ENCODE results near the gene SERINC1. TPM values are rescaled to one million over a fixed set of nuclear protein-coding genes. Genes with fewer than 3 reads are reported as not detected.
"Not testable (repeated sequence)": the region's sequence is repeated elsewhere in the genome, so short reads cannot be mapped to it uniquely, and the experiment has no call there.

Gene SERINC1
- total RNA-seq, result 314 and 392 TPM in 2 replicates

DNA sequence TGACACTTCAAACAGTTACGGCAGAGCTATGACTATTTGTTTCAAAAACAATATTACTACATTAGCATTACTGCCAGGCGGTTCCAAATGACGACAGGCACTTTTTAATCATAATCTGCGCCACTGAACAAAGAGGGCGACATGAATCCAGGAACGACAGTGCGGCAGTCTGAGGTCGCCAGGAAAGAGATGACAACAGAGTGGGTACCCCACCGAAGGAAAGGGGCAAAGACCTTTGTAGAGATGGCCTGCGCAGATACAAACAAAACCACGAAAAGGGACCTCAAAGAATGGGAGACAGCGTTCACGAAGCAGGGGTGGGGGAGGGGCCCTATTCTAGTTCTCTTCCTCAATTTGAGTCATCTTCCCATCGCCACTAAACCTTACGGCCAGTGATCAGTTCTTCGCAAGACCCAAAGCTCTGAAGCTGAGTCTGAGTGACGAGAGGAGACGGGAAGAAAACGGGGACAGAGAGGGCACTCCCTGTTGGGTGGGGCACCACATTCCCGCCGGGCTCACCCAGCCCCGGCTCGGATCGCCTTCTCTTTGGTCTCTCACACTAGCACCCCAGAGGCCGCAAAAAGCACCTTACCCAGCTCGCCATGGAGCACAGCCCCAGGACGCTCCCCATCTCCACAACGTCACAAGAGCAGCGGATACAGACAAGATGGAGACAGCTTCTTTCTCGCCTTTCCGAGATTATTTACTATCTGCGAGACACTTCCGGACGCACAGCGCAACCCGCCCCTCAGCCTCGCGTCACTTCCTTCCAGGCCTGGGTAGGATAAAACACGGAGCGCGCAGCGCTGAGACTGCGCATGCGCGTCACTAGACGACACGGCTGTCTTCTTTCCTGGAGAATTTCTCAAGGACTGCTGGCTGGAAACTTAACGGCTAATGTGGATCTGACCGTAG lies at the start of gene SERINC1:
Gene SERINC1, minus strand, starts transcription at position 701 of the 915 bp plus-strand sequence. Its CDS starts 70 bp downstream, at position 631.
- DNase-seq (ENCODE audit: low read depth), result peak; percentile 93

GRCh38 chr6:122511193-122511924 lies 39.8 kb upstream of the SERINC1 start:
- DNase-seq (ENCODE audit: low read depth), result no peak

- not testable (repeated sequence) for DNase-seq (ENCODE audit: low read depth)
Measured at GRCh38 chr6:122505170-122505569, 33.6 kb upstream of the SERINC1 start.

GRCh38 chr6:122501475-122501874 lies 29.9 kb upstream of the SERINC1 start:
- no peak for DNase-seq (ENCODE audit: low read depth)

DNA sequence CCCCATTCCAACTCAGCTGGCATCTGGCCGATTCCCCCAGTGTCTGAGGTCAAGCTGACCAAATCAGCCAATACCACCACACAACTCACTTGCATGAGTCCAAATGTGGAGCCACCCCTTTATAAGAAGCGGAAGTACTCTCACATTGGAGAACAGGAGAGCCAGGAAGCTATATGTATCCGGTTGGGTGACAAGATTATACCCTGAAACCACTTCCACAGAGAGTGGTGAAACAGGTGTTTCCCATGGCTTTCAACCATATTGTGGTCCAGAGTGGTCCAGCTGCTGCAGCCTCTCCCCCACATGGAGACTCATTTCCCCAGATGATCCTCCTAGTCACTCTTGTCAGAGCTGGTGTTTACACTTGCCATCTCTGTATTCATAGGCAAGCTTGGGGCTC lies 24.0 kb upstream of the SERINC1 start:
- no peak for DNase-seq (ENCODE audit: low read depth)

DNA sequence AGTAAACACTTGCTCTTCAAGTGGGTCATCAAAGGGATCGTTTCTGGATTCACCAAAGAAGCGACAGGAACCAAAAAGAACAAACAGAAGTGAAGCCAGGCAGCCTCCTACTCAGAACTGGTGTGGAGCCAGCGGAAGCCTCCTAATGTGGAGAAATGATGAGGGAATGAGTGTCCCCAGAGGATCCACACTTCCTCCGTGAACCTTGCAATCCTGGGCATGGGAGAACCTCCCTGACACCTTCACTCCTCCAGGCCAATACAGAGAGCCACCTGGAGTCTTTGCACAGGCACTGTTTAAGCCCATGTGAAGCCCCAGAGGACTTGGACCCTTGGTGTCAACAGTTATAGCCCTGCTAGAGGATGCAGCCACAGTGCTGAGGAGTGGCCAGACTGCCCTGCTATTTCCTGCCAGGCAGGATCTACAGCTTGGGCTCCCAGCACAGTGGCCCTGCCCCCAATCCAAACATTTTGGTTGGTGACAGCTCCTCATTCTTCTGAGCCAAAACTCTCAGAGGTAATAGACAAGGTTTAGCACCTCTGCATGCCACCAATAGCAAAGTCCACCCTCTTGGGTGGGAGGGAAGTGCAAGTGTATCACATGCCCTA lies 23.2 kb upstream of the SERINC1 start:
- no peak for DNase-seq (ENCODE audit: low read depth)

GRCh38 chr6:122491919-122492555 lies 20.4 kb upstream of the SERINC1 start:
- peak; percentile 58 for DNase-seq (ENCODE audit: low read depth)

DNA sequence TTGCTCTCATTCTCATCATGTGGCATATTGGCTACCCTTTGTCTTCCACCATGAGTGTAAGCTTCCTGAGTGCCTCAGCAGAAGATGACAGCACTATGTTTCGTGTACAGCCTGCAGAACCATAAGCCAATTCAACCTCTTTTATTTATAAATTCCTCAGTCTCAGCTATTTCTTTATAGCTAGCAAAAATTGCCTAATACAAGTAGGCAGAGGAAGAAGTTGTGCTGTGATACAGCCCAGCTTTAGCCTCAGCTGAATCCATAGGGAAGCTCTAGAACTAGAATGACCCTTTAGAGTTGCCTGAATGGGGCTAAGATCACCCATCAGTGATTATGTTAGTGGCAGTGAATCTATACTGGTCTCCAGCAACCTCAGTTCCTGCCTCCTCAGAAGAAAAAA lies 19.0 kb upstream of the SERINC1 start:
- no peak for DNase-seq (ENCODE audit: low read depth)

GRCh38 chr6:122484760-122485159 lies 13.2 kb upstream of the SERINC1 start:
- DNase-seq (ENCODE audit: low read depth), result no peak

- DNase-seq (ENCODE audit: low read depth), result no peak
Measured at GRCh38 chr6:122482750-122483080, 11.1 kb upstream of the SERINC1 start.

DNA sequence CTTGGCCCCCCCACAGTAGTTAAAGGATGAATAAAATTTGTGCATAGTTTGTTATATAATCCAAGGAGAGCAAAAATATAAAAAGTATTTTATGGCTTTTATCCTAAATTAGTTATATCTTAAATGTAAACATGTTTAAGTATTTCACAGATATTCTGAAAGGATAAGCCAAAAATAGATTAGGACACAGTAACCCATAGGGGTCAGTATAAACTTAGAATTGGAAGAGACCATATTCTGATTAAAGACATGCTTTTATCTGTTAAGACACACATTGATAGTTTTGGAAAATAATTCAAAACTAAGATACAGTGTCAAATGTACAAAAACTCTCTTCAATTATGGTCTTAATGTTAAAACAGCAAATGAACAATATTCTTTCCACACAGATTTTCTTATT lies 4.5 kb upstream of the SERINC1 start:
- peak; percentile 47 for DNase-seq (ENCODE audit: low read depth)

GRCh38 chr6:122472022-122472340 lies 374 bp upstream of the SERINC1 start:
- no peak for DNase-seq (ENCODE audit: low read depth)

DNA sequence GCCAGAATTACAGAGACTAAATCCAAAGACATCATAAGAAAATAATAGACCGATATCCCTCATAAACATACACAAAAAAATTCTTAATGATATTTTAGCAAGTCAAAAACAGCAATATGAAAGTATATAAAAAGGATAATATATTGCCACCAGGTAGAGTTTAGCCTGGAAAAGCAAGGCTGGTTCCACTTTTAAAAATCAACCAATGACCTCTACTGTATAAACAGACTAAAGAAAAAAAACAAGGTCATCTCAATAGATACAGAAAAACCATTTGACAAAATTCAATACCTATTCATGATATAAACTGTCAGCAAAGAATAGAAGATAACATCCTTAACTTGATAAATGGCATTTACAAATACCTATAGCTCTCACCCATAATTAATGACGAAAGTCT lies 9.7 kb downstream of the SERINC1 start:
- DNase-seq (ENCODE audit: low read depth), result no peak

- DNase-seq (ENCODE audit: low read depth), result not testable (repeated sequence)
Measured at GRCh38 chr6:122459865-122460416, 11.7 kb downstream of the SERINC1 start.

- no peak for DNase-seq (ENCODE audit: low read depth)
Measured at GRCh38 chr6:122459240-122459639, 12.4 kb downstream of the SERINC1 start.

DNA sequence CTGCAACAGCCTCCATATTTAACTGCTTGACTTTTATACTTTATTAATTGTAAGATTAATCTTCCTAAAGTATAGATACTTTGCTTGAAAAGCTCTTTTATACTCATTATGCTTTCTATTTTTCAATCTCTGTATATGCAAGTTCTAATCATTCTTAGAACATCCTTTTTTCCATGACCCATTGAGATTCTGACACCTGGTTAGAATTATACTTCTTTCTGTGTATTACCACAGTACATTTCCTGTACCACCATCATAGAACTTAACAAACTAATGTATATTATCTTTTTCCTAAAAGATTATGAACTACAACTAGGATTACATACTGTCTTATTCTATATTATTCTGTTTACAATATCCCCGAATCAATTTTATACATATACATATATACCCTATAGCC lies 13.5 kb downstream of the SERINC1 start:
- DNase-seq (ENCODE audit: low read depth), result no peak

DNA sequence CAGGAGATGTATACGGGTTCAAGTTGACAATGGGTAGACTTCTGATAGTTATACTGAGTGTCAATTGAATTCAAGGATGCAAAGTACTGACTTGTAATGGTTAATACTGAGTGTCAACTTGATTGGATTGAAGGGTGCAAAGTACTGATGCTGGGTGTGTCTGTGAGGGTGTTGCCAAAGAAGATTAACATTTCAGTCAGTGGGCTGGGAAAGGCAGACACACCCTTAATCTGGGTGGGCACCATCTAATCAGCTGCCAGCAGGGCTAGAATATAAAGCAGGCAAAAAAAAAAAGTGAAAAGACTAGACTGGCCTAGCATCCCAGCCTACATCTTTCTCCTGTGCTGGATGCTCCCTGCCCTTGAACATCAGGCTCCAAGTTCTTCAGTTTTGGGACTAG lies 16.5 kb downstream of the SERINC1 start:
- DNase-seq (ENCODE audit: low read depth), result not testable (repeated sequence)

- DNase-seq (ENCODE audit: low read depth), result no peak
Measured at GRCh38 chr6:122454673-122455072, 16.9 kb downstream of the SERINC1 start.

DNA sequence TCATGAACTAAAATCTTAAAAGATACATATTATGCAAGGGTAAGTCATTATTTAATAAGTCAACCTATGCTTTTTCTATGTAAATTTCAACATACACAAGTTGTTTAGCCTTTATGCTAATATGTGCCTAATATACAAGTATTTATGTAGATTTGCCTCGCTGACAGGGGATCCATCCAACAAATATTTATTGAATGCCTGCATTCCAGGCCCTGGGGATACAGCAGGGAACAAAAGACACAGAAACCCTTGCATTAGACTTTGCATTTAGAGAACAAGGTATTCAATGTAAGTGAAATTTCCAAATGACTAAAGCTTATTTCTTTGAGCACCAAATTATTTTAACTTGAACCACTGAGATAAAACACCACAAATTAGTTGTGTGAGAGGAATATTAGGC lies 19.1 kb downstream of the SERINC1 start:
- no peak for DNase-seq (ENCODE audit: low read depth)

DNA sequence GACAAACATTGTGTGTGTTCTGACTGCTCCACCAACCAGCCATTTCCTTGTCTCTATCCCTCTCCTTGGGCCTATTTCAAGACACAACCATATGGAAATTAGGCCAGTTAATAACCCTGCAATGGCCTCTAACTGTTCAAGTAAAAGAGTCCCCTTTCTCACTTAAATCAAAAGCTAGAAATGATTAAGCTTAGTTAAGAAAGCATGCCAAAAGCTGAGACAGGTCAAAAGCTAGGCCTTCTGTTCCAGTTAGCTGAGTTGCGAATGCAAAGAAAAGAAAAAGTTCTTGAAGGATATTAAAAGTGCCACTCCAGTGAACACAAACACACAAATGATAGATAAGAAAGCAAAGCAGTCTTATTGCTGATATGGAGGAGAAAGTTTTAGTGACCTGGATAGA lies 22.5 kb downstream of the SERINC1 start:
- DNase-seq (ENCODE audit: low read depth), result peak; percentile 84

- DNase-seq (ENCODE audit: low read depth), result no peak
Measured at GRCh38 chr6:122445274-122445673, 26.3 kb downstream of the SERINC1 start.

GRCh38 chr6:122438975-122439374 lies 32.6 kb downstream of the SERINC1 start:
- no peak for DNase-seq (ENCODE audit: low read depth)
